HG03457 (cell line): Measurements from ENCODE around the gene GJE1.

Source experiments
- ATAC-seq: cut with Tn5 transposase; IDR thresholded peaks from one replicate; pipeline ENCODE4 v1.9.1; 2021; ENCODE audit warnings: moderate number of reproducible peaks; ENCODE audit not compliant: unreplicated experiment

GJE1 gene

GRCh38 chr6:142162780-142163179, 30.1 kb downstream of the GJE1 start:
- no peak for ATAC-seq

- no peak for ATAC-seq
Measured at GRCh38 chr6:142165227-142165626, 32.5 kb downstream of the GJE1 start.

GRCh38 chr6:142167071-142167470, 34.3 kb downstream of the GJE1 start:
- ATAC-seq, result no peak

- no peak for ATAC-seq
Measured at GRCh38 chr6:142167486-142167885, 34.8 kb downstream of the GJE1 start.

- no peak for ATAC-seq
Measured at GRCh38 chr6:142171351-142171750, 38.6 kb downstream of the GJE1 start.

- ATAC-seq, result no peak
Measured at GRCh38 chr6:142172758-142173157, 40.0 kb downstream of the GJE1 start.

GRCh38 chr6:142173980-142174379, 41.3 kb downstream of the GJE1 start:
- no peak for ATAC-seq

GRCh38 chr6:142174703-142175102, 42.0 kb downstream of the GJE1 start:
- ATAC-seq, result no peak

GRCh38 chr6:142178129-142178528, 45.4 kb downstream of the GJE1 start:
- ATAC-seq, result no peak

- ATAC-seq, result no peak
Measured at GRCh38 chr6:142182004-142182403, 49.3 kb downstream of the GJE1 start.

- ATAC-seq, result no peak
Measured at GRCh38 chr6:142183351-142183750, 50.6 kb downstream of the GJE1 start.

GRCh38 chr6:142184307-142184706, 51.6 kb downstream of the GJE1 start:
- ATAC-seq, result no peak
